ENCODE measurements around the gene SLC36A4. TPM values are rescaled to one million over a fixed set of nuclear protein-coding genes. Genes with fewer than 3 reads are reported as not detected.

SLC36A4 gene
- total RNA-seq, 1 experiment from 2014 or later, result 21.1 TPM

DNA sequence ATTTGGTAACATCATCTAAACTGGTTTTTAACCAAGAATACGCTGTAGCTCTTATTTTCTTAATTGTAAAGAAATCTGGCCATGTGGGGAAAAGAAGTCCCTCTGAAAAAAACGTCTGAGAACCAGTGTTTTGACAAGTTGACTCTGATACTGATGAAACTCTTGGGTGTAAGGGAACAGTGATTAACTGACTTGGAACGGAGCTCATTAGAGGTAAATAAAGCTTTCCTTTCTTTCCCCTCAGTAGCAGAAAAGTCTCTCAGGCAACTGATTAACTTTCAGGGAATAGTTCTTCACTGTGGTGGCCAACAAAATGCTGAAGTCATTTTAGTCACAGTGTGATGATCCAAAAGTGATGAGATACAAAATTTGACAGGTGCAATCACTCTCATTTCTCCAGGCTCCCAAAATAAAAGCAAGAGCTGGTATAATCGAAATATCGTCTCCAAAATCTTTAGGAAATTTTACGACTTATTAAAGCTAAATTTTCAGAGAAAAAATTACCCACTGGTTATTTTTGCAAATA is 52.3 kb downstream of the SLC36A4 start:
- Histone ChIP-seq H4K20me1 (ENCODE audit: insufficient read depth) (no peaks in the 10 kb centered on the region), H2AFZ (ENCODE audit: low read depth, low read length, poor library complexity, severe bottlenecking) (no peak overlapping the region), H3K27me3 (ENCODE audit: insufficient read depth, low read length) (no peaks in the 10 kb centered on the region), H3K4me1 (ENCODE audit: control insufficient read depth in 1 of 2, insufficient read depth in 2 of 2, low read length in 2 of 2) (no peaks in the 10 kb centered on the region), H3K9me2 (ENCODE audit: insufficient read depth) (no peaks in the 10 kb centered on the region), H3K9ac (ENCODE audit: low read length) (no peak overlapping the region), H3K9me3 (ENCODE audit: control insufficient read depth in 1 of 2, insufficient read depth in 1 of 2, low read depth in 1 of 2, low read length in 2 of 2) (no peaks in the 10 kb centered on the region), H3K27ac (ENCODE audit: low read depth, low read length) (no peak overlapping the region), H3K4me3 (replicated peaks in 1 of 2; ENCODE audit: low read depth in 1 of 2, low read length in 2 of 2) (no peak overlapping the region), H3K4me2 (ENCODE audit: low read length) (no peak overlapping the region), H3K36me3 (ENCODE audit: control insufficient read depth in 1 of 2, insufficient read depth in 2 of 2, low read length in 2 of 2) (no peaks in the 10 kb centered on the region), H3K79me2 (ENCODE audit: insufficient read depth, low read length) (no peaks in the 10 kb centered on the region)
- TF ChIP-seq, protein P1, sequence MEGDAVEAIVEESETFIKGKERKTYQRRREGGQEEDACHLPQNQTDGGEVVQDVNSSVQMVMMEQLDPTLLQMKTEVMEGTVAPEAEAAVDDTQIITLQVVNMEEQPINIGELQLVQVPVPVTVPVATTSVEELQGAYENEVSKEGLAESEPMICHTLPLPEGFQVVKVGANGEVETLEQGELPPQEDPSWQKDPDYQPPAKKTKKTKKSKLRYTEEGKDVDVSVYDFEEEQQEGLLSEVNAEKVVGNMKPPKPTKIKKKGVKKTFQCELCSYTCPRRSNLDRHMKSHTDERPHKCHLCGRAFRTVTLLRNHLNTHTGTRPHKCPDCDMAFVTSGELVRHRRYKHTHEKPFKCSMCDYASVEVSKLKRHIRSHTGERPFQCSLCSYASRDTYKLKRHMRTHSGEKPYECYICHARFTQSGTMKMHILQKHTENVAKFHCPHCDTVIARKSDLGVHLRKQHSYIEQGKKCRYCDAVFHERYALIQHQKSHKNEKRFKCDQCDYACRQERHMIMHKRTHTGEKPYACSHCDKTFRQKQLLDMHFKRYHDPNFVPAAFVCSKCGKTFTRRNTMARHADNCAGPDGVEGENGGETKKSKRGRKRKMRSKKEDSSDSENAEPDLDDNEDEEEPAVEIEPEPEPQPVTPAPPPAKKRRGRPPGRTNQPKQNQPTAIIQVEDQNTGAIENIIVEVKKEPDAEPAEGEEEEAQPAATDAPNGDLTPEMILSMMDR (IDR thresholded peaks at IDR 0.05 in 2 of 3, conservative IDR thresholded peaks at IDR 0.05 in 1 of 3; ENCODE audit: borderline replicate concordance in 1 of 3, insufficient read depth in 1 of 3, low read depth in 2 of 3, low read length in 2 of 3), result no peak
- TF ChIP-seq POLR2AphosphoS5 (IDR thresholded peaks at IDR 0.05; ENCODE audit: low read depth, low read length) (no peak), CBX3 (IDR thresholded peaks at IDR 0.05; ENCODE audit: low read depth) (no peak), EZH2phosphoT487 (IDR thresholded peaks at IDR 0.05; ENCODE audit: borderline replicate concordance) (no peak), ELF1 (IDR thresholded peaks at IDR 0.05; ENCODE audit: borderline replicate concordance, low read depth) (no peak), ZFX (IDR thresholded peaks at IDR 0.05) (no peak), JUND (IDR thresholded peaks at IDR 0.05) (no peak), RAD21 (IDR thresholded peaks at IDR 0.05; ENCODE audit: low read depth) (no peak)
- ATAC-seq, result no peak
- BruUV-seq (replicated peaks), result no TSS peak
- intact Hi-C loops (cut with micrococcal nuclease), result no loop called here
- DNase-seq (ENCODE audit: low read depth, low spot score), result no peak
- POLR2A ChIA-PET, result no interaction called here
- CTCF ChIA-PET, result no interaction called here
- RAD21 ChIA-PET (ENCODE audit: low non-redundant PET in 1 of 2, low total read pairs in 2 of 2, uncharacterized antibody in 2 of 2, unreplicated experiment in 2 of 2), result no interaction called here

DNA sequence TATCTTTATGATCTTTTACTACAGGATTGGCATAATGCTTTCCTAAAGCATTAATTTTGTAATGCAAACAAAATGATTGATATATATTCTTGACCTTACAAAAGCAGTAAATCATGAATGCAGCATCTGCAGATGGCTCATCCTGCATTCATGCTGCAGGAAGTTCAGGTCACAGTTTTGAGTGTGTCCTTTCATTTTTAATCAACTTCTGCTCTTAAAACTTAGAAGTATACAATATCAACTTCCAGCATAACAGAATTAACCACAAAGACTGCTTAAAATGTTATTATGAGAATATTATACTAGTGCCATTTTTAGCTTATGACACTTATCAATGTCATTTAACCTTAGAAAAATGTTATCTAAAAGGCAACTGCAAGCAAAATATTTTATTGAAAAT is 54.0 kb downstream of the SLC36A4 start:
- Histone ChIP-seq H3K27me3 (ENCODE audit: insufficient read depth, low read length) (no peaks in the 10 kb centered on the region), H3K4me1 (ENCODE audit: control insufficient read depth in 1 of 2, insufficient read depth in 2 of 2, low read length in 2 of 2) (no peaks in the 10 kb centered on the region), H3K9me2 (ENCODE audit: insufficient read depth) (no peaks in the 10 kb centered on the region), H3K9ac (ENCODE audit: low read length) (no peak overlapping the region), H3K4me3 (replicated peaks in 1 of 2; ENCODE audit: low read depth in 1 of 2, low read length in 2 of 2) (no peak overlapping the region), H2AFZ (ENCODE audit: low read depth, low read length, poor library complexity, severe bottlenecking) (no peak overlapping the region), H3K4me2 (ENCODE audit: low read length) (no peak overlapping the region), H3K79me2 (ENCODE audit: insufficient read depth, low read length) (no peaks in the 10 kb centered on the region), H3K9me3 (ENCODE audit: control insufficient read depth in 1 of 2, insufficient read depth in 1 of 2, low read depth in 1 of 2, low read length in 2 of 2) (no peaks in the 10 kb centered on the region), H3K36me3 (ENCODE audit: control insufficient read depth in 1 of 2, insufficient read depth in 2 of 2, low read length in 2 of 2) (no peaks in the 10 kb centered on the region), H3K27ac (ENCODE audit: low read depth, low read length) (no peak overlapping the region), H4K20me1 (ENCODE audit: insufficient read depth) (no peaks in the 10 kb centered on the region)
- intact Hi-C loops (cut with micrococcal nuclease), result no loop called here
- no peak for DNase-seq (ENCODE audit: low read depth, low spot score)
- RAD21 ChIA-PET (ENCODE audit: low non-redundant PET in 1 of 2, low total read pairs in 2 of 2, uncharacterized antibody in 2 of 2, unreplicated experiment in 2 of 2), result no interaction called here
- CTCF ChIA-PET, result no interaction called here
- BruUV-seq (replicated peaks), result no TSS peak
- POLR2A ChIA-PET, result no interaction called here
- no peak for ATAC-seq
- TF ChIP-seq SIN3A (IDR thresholded peaks at IDR 0.05; ENCODE audit: low read depth) (no peak), SRF (IDR thresholded peaks at IDR 0.05; ENCODE audit: low read depth) (no peak), CEBPB (IDR thresholded peaks at IDR 0.05; ENCODE audit: low read depth) (no peak), SP1 (IDR thresholded peaks at IDR 0.05; ENCODE audit: low read depth) (no peak), TCF7L2 (IDR thresholded peaks at IDR 0.05; ENCODE audit: borderline replicate concordance, extremely low read depth, insufficient read depth, insufficient read length) (no peak), JUND (IDR thresholded peaks at IDR 0.05) (no peak)
- TF ChIP-seq, protein P2, sequence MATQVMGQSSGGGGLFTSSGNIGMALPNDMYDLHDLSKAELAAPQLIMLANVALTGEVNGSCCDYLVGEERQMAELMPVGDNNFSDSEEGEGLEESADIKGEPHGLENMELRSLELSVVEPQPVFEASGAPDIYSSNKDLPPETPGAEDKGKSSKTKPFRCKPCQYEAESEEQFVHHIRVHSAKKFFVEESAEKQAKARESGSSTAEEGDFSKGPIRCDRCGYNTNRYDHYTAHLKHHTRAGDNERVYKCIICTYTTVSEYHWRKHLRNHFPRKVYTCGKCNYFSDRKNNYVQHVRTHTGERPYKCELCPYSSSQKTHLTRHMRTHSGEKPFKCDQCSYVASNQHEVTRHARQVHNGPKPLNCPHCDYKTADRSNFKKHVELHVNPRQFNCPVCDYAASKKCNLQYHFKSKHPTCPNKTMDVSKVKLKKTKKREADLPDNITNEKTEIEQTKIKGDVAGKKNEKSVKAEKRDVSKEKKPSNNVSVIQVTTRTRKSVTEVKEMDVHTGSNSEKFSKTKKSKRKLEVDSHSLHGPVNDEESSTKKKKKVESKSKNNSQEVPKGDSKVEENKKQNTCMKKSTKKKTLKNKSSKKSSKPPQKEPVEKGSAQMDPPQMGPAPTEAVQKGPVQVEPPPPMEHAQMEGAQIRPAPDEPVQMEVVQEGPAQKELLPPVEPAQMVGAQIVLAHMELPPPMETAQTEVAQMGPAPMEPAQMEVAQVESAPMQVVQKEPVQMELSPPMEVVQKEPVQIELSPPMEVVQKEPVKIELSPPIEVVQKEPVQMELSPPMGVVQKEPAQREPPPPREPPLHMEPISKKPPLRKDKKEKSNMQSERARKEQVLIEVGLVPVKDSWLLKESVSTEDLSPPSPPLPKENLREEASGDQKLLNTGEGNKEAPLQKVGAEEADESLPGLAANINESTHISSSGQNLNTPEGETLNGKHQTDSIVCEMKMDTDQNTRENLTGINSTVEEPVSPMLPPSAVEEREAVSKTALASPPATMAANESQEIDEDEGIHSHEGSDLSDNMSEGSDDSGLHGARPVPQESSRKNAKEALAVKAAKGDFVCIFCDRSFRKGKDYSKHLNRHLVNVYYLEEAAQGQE (IDR thresholded peaks at IDR 0.05; ENCODE audit: low read depth), result no peak
- TF ChIP-seq, protein P1 (IDR thresholded peaks at IDR 0.05 in 2 of 3, conservative IDR thresholded peaks at IDR 0.05 in 1 of 3; ENCODE audit: borderline replicate concordance in 1 of 3, insufficient read depth in 1 of 3, low read depth in 2 of 3, low read length in 2 of 3), result no peak
